Measurements from ENCODE around the gene GNPAT.

The GNPAT gene

DNA sequence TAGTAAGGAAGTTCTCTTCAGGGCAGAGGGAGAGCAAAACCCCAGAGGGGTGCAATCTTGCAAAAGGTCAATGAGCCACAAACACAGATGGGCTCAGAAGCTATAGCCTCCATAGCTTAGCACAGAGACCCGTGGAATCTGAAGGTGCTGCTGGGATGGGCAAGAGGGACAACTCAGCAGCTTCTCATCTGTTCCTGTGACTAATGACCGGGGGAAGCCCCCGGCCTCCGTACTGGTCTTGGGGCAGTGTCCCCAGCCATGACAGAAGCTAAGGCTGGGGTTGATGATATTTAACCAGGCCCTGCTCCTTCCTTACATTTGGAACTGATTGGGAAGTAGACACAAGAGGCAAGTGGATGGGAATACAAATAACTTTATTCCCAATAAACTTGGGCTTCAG lies 77.6 kb downstream of the GNPAT start:
- no peak for DNase-seq

GRCh38 chr1:231319080-231319479 lies 78.1 kb downstream of the GNPAT start:
- DNase-seq: no peak

DNA sequence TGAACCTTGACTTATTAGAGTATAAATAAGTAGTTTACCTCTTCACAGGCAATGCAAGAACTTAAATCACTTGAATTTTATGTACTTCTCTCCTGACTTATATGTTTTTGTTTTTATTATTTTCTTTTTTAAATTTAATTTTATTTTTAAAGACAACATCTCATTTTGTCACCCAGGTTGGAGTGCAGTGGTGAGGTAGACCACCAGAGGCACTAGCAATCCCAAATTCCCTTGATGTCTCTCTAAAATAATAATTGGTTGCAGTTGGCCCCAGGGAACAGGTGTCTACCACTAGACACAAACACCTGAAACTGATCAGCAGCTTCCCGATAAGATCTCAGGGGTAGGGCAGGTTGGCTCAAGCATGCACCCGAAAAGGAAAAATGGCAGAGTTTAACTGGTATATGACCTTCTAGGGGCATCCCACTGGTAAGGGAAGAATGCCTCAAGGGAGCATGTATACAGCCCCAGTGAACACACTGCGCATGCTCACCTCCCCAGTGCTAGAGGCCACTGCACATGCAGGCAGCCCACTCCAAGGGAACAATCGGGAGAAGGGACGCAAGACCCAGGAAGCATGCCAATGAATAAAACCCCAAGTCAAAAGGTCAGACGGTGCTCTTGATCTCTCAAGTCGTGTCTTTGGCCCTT lies 82.0 kb downstream of the GNPAT start:
- DNase-seq: no peak

DNA sequence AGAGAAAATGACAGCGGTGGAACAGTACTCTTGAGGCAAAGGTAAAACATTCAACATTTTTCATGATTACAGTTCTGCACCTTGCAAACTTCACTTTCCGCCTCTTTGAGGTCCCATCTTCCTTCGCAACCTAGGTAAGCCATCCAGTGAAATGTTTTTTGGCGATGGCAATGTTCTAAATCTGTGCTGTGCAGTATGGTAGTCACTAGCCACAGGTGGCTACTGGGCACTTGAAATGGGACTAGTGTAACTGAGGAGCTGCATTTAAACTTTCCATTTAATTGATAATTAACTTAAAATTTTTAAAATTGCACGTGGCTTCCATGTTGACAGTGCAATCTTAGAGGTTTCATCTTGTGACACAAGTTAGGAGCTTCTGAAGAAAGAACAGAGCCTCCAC lies 83.6 kb downstream of the GNPAT start:
- DNase-seq: no peak

- no peak for DNase-seq
Measured at GRCh38 chr1:231326248-231326647, 85.2 kb downstream of the GNPAT start.
